ENCODE measurements around the gene FOXI1. TPM values are rescaled to one million over a fixed set of nuclear protein-coding genes. Genes with fewer than 3 reads are reported as not detected.

Gene FOXI1
- total RNA-seq, result not detected

DNA sequence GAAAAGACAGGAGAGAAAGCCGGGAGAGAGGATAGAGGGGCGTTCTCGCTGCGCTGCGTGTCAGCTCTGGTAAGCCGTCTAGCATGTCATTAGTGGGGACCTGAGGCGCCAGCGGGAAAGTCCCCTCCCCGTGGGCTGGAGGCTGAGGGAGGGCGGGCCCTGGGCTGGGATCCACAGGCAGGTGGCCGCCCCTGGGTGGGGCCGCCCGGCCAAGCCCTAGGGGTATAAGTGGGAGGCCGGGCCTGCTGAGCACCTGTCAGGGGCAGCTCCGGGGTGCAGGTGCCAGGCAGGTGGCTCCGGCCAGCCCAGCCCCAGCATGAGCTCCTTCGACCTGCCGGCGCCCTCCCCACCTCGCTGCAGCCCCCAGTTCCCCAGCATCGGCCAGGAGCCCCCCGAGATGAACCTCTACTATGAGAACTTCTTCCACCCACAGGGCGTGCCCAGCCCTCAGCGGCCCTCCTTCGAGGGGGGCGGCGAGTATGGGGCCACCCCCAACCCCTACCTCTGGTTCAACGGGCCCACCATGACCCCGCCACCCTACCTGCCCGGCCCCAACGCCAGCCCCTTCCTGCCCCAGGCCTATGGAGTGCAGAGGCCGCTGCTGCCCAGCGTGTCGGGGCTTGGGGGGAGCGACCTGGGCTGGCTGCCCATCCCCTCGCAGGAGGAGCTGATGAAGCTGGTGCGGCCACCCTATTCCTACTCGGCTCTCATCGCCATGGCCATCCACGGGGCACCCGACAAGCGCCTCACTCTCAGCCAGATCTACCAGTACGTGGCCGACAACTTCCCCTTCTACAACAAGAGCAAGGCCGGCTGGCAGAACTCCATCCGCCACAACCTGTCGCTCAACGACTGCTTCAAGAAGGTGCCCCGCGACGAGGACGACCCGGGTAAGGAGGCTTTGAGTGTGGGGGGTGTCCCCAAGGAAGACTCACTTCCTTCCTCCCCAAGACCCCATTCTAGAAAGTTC, at the start of gene FOXI1:
FOXI1 (plus strand) TSS at position 256 of the 970 bp plus-strand sequence; CDS start at position 317, 61 bp downstream.
- no peak for DNase-seq

GRCh38 chr5:170056561-170057267, 49.0 kb upstream of the FOXI1 start:
- DNase-seq, result no peak

GRCh38 chr5:170057311-170057710, 48.4 kb upstream of the FOXI1 start:
- DNase-seq, result no peak

- no peak for DNase-seq
These were observed 46.5 kb upstream of the FOXI1 start for GRCh38 chr5:170059221-170059620.

DNA sequence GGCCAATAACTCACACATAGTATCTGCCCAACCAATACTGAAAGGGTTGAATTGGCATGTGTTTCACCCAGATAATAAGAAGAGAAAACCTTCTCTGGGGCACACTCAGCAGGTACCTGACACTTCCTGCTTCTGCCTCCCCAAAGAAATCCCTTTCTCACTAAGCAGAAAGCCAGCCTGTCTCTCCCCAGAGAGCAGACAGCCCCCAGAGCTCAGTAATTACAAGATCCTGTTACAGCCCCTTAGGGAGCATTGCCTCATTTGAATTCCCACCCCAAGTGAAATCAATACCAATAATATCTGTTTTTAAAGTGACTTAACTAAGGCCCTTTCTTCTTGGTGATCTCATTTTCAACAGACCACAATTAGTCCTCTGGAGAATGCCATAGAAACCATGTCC, 38.5 kb upstream of the FOXI1 start:
- no peak for DNase-seq

- no peak for DNase-seq
These were observed 38.0 kb upstream of the FOXI1 start for GRCh38 chr5:170067574-170068170.

- DNase-seq, result no peak
These were observed 36.2 kb upstream of the FOXI1 start for GRCh38 chr5:170069512-170069911.

GRCh38 chr5:170070556-170071412, 34.9 kb upstream of the FOXI1 start:
- DNase-seq, result no peak

DNA sequence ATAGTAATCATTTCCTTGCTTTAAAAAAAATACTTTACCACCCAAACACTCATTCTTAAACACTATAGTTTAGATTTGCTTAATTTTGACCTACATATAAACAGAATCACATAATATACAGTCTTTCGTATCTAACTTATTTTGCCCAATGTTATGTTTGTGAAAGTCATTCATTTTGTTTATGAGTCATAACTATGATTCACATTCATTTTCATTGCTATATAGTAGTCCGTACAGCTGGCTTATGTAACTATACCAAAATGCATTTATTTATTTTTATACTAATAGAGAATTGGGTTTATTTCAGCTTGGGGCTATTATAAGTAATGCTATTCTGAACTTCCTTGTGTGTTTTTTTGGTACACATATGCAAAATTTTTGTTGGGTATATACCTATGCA, 33.9 kb upstream of the FOXI1 start:
- DNase-seq, result no peak

DNA sequence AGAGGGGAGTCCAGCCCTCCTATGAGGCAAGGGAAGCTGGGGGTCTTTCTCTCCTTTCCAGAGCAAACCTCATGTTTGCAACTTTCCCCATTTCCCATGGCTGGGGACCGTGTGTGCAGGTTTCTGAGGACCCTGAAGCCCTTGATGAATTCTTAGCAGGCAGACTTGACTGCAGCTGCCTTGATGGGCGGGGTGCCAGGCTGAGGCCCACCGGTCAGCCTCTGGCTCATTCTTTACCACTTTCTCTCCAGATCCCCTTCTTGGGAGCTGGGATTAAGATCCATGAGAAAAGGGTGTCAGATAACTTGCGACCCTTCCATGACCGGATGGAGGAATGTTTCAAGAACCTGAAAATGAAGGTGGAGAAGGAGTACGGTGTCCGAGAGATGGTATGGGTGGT, 30.0 kb upstream of the FOXI1 start:
- no peak for DNase-seq

GRCh38 chr5:170076211-170076610, 29.5 kb upstream of the FOXI1 start:
- no peak for DNase-seq

GRCh38 chr5:170076739-170077138, 29.0 kb upstream of the FOXI1 start:
- no peak for DNase-seq

DNA sequence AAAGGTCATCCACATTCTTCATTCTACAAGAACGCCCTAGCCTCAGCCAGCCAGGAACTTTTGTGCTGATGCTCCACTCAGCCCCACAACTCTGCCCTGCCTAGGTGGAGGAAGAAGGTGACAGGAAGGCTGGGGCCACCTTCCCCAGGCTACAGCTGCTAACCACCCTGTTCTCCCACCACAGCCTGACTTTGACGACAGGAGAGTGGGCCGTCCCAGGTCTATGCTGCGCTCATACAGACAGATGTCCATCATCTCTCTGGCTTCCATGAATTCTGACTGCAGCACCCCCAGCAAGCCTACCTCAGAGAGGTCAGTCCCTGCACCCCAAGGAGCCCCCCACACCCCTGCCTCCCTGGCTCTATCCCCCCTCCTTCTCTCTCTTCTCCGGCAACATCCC, 28.2 kb upstream of the FOXI1 start:
- no peak for DNase-seq

DNA sequence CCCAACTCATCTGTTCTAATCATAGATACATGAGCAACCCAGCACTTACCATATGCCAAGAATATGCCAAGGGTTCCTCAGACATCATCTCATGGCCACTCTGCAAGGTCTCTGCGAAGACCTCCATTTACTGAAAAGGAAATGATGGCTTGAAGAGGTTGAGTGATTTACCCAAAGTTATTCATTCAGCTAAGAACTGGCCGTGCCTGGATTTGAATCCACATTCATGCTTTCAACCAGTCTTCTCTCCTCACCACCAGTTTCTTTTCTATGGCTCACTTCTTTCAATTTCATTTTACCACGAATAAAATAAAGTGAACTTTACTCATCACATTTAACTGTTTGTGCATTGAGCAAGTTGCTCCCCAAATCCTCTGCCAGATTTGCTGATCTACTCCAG, 27.2 kb upstream of the FOXI1 start:
- no peak for DNase-seq

DNA sequence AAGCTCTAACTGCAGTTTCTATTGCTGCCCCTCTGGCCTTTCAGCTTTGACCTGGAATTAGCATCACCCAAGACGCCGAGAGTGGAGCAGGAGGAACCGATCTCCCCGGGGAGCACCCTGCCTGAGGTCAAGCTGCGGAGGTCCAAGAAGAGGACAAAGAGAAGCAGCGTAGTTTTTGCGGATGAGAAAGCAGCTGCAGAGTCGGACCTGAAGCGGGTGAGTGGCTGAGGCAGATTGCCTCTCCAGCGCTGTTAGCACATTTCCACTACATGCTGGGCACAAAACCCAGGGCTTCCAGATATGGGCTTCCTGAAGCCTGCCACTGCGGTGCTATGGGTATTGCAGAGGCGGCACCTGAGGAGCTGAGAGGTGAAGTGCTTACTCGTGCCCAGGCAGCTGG, 26.8 kb upstream of the FOXI1 start:
- no peak for DNase-seq

DNA sequence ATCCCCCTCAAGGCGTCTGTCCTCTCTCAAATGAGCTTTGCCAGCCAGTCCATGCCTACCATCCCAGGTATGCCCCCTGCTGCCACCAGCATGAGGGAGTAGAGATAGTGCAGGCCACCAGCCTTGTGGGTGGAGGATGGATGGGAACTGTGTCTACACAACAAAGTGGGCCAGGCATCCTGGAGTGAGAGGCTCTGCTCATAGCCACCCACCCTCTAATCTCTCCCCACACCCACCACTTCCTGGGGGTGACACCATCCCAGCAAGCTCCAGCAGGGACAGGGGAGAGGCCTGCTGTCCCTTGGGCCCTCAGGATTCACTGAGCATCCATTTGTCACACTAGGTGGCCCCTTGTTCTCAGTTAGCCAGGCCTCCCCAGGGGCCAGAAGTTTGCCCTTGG, 25.5 kb upstream of the FOXI1 start:
- no peak for DNase-seq

- no peak for DNase-seq
These were observed 24.8 kb upstream of the FOXI1 start for GRCh38 chr5:170080786-170081445.

- no peak for DNase-seq
These were observed 24.1 kb upstream of the FOXI1 start for GRCh38 chr5:170081616-170082015.

DNA sequence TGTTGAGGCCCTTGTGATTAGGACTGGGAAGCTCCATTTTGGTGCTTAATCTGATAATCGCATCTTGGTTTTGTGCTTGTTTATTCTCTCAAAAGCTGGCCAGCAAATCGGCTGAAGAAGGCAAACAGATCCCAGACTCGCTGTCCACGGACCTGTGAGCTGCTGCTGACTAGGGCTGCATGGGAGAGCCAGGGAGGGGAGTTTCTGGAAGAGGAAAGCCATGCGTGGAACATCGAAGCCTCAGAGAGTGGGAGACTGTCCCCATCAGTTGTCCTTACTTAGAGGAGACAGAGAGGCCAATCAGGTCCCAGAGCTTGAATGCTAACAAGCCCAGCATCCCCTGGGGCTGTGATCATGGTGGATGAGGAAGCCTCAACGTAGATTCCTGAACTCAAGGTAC, 23.0 kb upstream of the FOXI1 start:
- DNase-seq, result no peak

DNA sequence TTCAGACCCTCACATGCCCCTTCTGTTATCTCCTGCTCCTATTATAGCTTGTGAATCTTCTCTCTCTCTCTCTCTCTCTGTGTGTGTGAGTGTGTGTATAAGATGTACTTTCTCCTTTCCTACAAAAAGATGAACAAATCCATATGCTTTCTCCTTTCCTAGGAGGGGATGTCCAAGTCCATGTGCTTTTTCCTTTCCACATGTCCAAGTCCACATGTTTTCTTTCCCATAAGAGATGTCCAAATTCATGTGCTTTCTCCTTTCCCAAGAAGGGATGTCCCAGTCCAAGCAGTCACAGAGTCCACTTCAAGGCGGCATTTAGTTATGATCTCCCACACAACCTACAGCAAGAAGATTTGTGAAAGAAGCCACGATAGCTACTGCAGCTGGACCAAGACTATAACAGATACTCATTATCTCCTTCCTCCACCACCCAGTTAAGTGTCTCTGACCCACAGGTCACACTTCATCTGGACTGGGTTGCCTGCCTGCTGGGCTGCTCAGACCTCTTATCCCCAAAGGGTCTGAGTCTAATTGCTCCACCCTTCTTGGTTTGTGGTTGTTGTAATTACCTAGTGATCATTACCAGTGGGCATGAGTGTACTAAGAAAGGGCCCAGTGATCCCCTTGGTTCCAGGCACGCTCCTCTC, 18.4 kb upstream of the FOXI1 start:
- no peak for DNase-seq

DNA sequence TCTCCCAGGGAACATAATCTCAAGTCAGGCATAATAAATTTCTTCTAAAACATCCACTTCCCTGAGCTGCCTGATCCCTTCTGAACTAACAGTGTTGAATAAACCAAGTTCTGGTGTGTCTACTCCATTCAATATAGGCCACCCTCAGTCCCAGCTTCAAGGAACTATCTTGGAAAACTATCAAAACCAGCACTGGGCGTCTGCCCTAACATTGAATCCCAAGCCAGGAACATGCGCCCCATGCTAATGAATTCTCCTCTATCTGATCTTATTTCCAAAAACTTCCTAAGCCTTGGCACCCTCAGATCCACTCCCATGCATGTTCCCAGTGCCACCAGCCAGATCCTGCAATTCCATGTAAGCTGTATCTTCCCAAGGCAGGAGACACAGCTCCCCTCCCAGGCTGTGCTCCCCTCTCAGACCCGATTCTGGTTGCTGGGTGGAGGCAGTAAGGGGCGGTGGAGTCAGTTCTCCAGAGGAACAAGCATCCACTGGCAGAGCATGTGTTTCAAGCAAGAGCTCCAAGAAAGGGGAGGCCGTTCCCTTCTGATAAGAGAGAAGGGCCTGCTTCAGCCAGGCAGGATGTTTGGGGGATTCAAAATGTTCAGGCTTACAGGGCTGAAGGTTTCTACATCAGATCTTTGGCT, 13.1 kb upstream of the FOXI1 start:
- no peak for DNase-seq

All from occipital lobe (tissue), 2 donors.